Endothelial cell of umbilical vein (primary cell): ENCODE data around the gene HBM.

Experiments
- GATA2 ChIP-seq: IDR thresholded peaks from 2 replicates; pipeline ENCODE4 v1.7.0; 2011; ENCODE audit warnings: low read depth, mild to moderate bottlenecking, moderate library complexity, mixed read lengths, low read length; ENCODE audit not compliant: insufficient read length, insufficient read depth
- MYC ChIP-seq: IDR thresholded peaks from one replicate; pipeline ENCODE4 v1.6.1; 2011; ENCODE audit warnings: mild to moderate bottlenecking, low read depth, low read length
- POLR2A ChIP-seq: IDR thresholded peaks from 2 replicates; pipeline ENCODE4 v1.6.1; 2012; ENCODE audit warnings: low read depth, mild to moderate bottlenecking, control low read depth, low read length
- TF ChIP-seq, protein P1 (sequence below), 2 donors: IDR thresholded peaks; 1 replicate in 1 of 2; 2 replicates in 1 of 2; pipeline ENCODE4 v1.5.1; 2011; ENCODE audit warnings: low read length in 2 of 2, mild to moderate bottlenecking in 2 of 2, moderate library complexity in 2 of 2, control low read depth in 1 of 2, inconsistent platforms in 1 of 2, low read depth in 1 of 2; ENCODE audit not compliant: insufficient read depth in 1 of 2; ENCODE audit errors: extremely low read depth in 1 of 2

DNA sequence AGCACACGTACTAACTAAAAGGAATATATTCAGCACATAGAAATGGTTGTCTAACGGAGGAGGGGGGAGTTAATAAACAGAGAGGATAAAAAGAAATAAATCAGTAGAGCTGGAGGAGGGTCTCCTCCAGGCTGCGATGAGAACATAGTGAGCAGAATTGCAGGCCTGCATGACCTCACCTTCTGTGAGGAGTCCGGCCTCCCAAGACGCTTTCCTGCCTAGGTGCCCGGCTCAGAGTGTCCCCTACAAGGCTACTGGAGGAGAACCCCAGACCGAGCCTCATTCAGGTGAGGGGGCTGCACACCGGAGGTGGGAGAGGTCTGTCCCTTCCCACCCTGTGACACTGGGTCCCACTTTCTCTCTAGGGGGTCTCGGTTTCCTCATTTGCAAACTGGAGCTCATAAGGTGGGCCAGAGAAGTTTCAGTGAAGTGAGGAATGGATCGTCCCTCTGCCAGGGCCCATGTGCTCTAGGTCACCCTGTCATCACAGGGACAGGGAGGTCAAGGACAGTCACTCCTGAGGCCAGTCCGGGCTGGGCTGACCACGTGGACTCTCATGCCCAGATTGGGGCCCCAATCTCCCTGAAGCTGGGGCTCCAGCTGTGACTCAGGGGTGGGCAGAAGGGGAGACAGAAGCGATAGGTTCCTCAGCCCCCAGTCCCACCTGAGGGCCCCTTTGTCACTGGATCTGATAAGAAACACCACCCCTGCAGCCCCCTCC is 3.3 kb upstream of the HBM start:
- TF ChIP-seq GATA2 = no peak
- no peak for TF ChIP-seq MYC
- TF ChIP-seq, protein P1, sequence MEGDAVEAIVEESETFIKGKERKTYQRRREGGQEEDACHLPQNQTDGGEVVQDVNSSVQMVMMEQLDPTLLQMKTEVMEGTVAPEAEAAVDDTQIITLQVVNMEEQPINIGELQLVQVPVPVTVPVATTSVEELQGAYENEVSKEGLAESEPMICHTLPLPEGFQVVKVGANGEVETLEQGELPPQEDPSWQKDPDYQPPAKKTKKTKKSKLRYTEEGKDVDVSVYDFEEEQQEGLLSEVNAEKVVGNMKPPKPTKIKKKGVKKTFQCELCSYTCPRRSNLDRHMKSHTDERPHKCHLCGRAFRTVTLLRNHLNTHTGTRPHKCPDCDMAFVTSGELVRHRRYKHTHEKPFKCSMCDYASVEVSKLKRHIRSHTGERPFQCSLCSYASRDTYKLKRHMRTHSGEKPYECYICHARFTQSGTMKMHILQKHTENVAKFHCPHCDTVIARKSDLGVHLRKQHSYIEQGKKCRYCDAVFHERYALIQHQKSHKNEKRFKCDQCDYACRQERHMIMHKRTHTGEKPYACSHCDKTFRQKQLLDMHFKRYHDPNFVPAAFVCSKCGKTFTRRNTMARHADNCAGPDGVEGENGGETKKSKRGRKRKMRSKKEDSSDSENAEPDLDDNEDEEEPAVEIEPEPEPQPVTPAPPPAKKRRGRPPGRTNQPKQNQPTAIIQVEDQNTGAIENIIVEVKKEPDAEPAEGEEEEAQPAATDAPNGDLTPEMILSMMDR (IDR thresholded peaks at IDR 0.05; ENCODE audit: extremely low read depth in 1 of 2, insufficient read depth in 1 of 2, low read depth in 1 of 2, low read length in 2 of 2) = no peak
- no peak for TF ChIP-seq POLR2A
